Adrenal gland (tissue), 12 donors: ENCODE measurements around the gene DUSP14. TPM values are rescaled to one million over a fixed set of nuclear protein-coding genes. Genes with fewer than 3 reads are reported as not detected.

Experiments used
- DNase-seq, 7 donors: peaks; one replicate each; pipeline ENCODE4 v3.0.0-alpha.2; 2019 to 2020
- H3K27ac ChIP-seq, 5 donors: fragments of 200-600 bp; sonication (generic) in 4 of 5; 1 replicate in 3 of 5; 2 replicates in 2 of 5; pipeline versions ENCODE4 v1.5.1 to v1.8.0; 2016 to 2020; ENCODE audit warnings: mild to moderate bottlenecking in 1 of 5
- H3K27me3 ChIP-seq: fragments of 200-600 bp; 2 replicates; pipeline ENCODE4 v1.8.0; 2021
- H3K36me3 ChIP-seq, 2 donors: fragments of 200-600 bp; replicated peaks in 1 of 2; 1 replicate in 1 of 2; 2 replicates in 1 of 2; pipeline versions ENCODE4 v1.5.1 to v1.8.0; 2018 to 2022
- H3K4me1 ChIP-seq, 2 donors: fragments of 200-600 bp; replicated peaks in 1 of 2; 1 replicate in 1 of 2; 2 replicates in 1 of 2; pipeline versions ENCODE4 v1.5.1 to v1.8.0; 2018 to 2021
- H3K4me3 ChIP-seq, 4 donors: fragments of 200-600 bp; sonication (generic) in 3 of 4; one replicate each; pipeline ENCODE4 v1.5.1; 2016 to 2018
- H3K9me3 ChIP-seq, 3 donors: fragments of 200-600 bp; sonication (generic) in 1 of 3; replicated peaks in 1 of 3; 1 replicate in 2 of 3; 2 replicates in 1 of 3; pipeline versions ENCODE4 v1.5.1 to v1.8.0; 2016 to 2021
- CTCF ChIP-seq, 6 experiments: fragments of 450-650 bp in 4 of 6; fragments of 200-600 bp in 2 of 6; sonication (generic) in 1 of 6; IDR thresholded peaks; 1 replicate in 5 of 6; 2 replicates in 1 of 6; pipeline versions ENCODE4 v1.5.1 to v1.8.0; 2016 to 2021; ENCODE audit warnings: antibody characterized with exemption in 6 of 6, mild to moderate bottlenecking in 2 of 6, moderate library complexity in 1 of 6
- POLR2A ChIP-seq, 2 donors: fragments of 450-650 bp; IDR thresholded peaks; one replicate each; pipeline ENCODE4 v1.6.1; 2017; ENCODE audit warnings: antibody characterized with exemption in 2 of 2, mild to moderate bottlenecking in 2 of 2, moderate library complexity in 1 of 2
- WGBS, 4 donors: extraction: QIAGEN DNeasy Blood & Tissue Kit in 2 of 4; methylation state at CpG; one replicate each; pipeline versions ENCODE4 v1.1.5 to v1.1.7; 2013 to 2017; 5-methylcytosine and 5-hydroxymethylcytosine counted together
- intact Hi-C, 2 donors: fragments of 100-400 bp; cut with DNase I; formaldehyde crosslinking; loops; one replicate each; pipeline versions ENCODE4 v1.14.1 to v1.15.0; 2022 to 2023
- polyA plus RNA-seq, 3 donors: library from polyadenylated mRNA; stranded (reverse); fragments of 200-250 nt in 2 of 3; fragments of 350-450 nt in 1 of 3; fragmentation: Illumina TruSeq in 1 of 3; extraction: RNeasy Lipid Tissue Mini Kit (QIAGEN cat#74804) in 1 of 3; gene quantifications; one replicate each; pipeline ENCODE4 v1.2.3, GENCODE V29; 2013 to 2014
- total RNA-seq, 9 donors: library from RNA; depleted of rRNA in 4 of 9; stranded (reverse); fragments of >200 nt in 4 of 9; fragments of 120-200 nt in 1 of 9; fragmentation: NEBNext Ultra II Directional in 1 of 9; extraction: Animal tissue kit (Norgen Biotek cat#: 25700) in 1 of 9; gene quantifications; one replicate each; pipeline versions ENCODE4 v1.1.0 to v1.2.4, GENCODE V29; 2013 to 2023
- donor health status: healthy with polysubstance abuse.
- donor health status: Bipolar disorder and iron deficiency.
- donor health status: DM: yes; HTN: yes; CAD: no.
- donor health status: DM: no; HTN: no; CAD: no.
- donor health status: DM: no; HTN: no; CAD: no.
- donor health status: DM: yes; HTN: yes; CAD: no.

DUSP14 gene
- total and polyA plus RNA-seq, 12 donors = 7.2 to 66.2 (median 22.4) TPM

DNA sequence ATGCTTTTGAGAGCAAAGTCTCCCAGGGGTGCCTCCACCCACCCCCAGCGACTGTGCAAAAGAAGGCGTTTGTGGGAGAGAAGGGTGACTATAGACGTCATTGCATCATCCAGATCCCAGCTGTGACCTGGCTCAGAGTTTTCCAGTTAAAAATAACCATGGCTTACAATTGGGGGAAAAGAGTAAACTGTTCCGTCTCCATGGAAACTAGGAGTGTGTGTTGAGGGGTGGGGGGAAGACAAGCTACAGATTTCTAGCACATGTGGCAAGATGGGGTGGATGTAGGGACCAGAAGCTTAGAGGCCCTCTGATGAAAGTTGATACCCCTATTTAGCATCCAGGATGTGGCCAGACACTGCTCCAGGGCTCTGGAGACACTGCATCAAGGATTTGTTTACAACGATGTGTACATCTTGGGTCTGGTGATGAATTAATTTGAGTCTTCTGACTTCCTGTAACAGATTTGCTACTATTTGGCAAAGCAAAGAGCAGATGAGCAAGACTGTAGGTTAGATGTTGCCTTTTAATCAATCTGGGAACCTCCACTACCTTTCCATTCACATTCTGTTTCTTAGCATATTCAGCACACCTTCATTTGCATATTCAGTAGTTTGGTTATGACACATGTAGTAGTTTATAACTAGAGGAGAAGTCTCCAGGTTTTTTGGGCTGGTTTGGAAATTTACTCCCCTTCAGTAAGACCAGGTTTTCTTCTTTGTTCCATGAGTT lies 6.2 kb upstream of the DUSP14 start:
- Histone ChIP-seq H3K27me3 (no peaks in the 10 kb centered on the region), H3K4me3 (no peak overlapping the region), H3K27ac (peak overlapping the region in 1 of 5 donors; percentile 1), H3K36me3 (peaks cover 0 to 1% of the 10 kb centered on the region in 2 donors), H3K9me3 (no peaks in the 10 kb centered on the region), H3K4me1 (peaks cover 6 to 10% of the 10 kb centered on the region in 2 donors)
- WGBS, 4 donors = 63 to 74% (median 68%) methylated on average over 5 of the region's 5 CpGs
- TF ChIP-seq POLR2A (IDR thresholded peaks at IDR 0.05) = no peak
- TF ChIP-seq CTCF (IDR thresholded peaks at IDR 0.05) = no peak
- intact Hi-C loops = no loop called here
- DNase-seq = peak in 1 of 7 donors; percentile 52

DNA sequence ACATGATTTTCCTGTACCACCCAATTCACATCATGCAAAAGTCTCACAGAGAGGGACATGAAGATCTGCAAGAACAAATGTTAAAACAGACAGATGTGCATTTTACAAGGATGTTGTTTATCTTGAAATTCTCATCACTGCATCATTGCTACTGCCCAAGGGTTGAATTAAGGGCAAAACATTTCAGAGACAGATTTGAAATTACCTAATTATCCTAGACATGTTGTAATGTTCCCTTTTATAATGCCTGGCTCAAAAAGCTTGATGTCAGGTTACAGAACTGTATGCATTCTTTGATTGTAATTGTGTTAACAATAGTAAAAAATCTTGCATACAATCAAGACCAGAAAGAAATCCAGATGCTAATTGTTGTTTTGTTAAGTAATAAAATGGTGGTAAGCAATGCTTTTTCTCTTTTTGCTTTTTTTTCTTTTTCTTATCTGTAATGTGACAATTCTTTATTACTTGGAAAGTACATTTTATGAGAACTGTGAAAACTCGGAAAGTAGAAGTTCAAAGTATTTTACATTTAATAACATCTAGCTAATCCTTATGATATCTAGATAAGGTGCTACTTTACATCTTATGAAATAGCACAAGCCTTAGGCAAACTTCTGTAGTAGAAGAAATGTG lies 3.6 kb upstream of the DUSP14 start:
- WGBS, 4 donors = 67 to 88% (median 74%) methylated on average over 1 of the region's 1 CpG

GRCh38 chr17:37488009-37488604 lies 1.6 kb upstream of the DUSP14 start:
- intact Hi-C loops = no loop called here
- 21 to 31% (median 23%) methylated on average over 7 of the region's 7 CpGs for WGBS, 4 donors
- peak in 6 of 7 donors; percentile 28 to 62 (median 50) for DNase-seq
- Histone ChIP-seq H3K9me3 (no peaks in the 10 kb centered on the region), H3K4me1 (peaks cover 31 to 44% of the 10 kb centered on the region in 2 donors), H3K4me3 (peak overlapping the region in 2 of 4 donors; percentile 80 to 92), H3K27me3 (no peaks in the 10 kb centered on the region), H3K36me3 (no peaks in the 10 kb centered on the region), H3K27ac (peak overlapping the region; percentile 68 to 93 (median 85))
- TF ChIP-seq CTCF (IDR thresholded peaks at IDR 0.05) (no peak), POLR2A (IDR thresholded peaks at IDR 0.05) (no peak)

More for the DNA sequence above, 3.6 kb upstream of the DUSP14 start:
- no peaks in the 10 kb centered on the region for H3K9me3 ChIP-seq
- no peak overlapping the region for H3K4me3 ChIP-seq
- H3K36me3 ChIP-seq = no peaks in the 10 kb centered on the region
- no peaks in the 10 kb centered on the region for H3K27me3 ChIP-seq
- no peak for DNase-seq
- H3K4me1 ChIP-seq = peaks cover 20 to 25% of the 10 kb centered on the region in 2 donors
- no peak for TF ChIP-seq CTCF (IDR thresholded peaks at IDR 0.05)
- no peak for TF ChIP-seq POLR2A (IDR thresholded peaks at IDR 0.05)
- intact Hi-C loops = no loop called here
- no peak overlapping the region for H3K27ac ChIP-seq

DNA sequence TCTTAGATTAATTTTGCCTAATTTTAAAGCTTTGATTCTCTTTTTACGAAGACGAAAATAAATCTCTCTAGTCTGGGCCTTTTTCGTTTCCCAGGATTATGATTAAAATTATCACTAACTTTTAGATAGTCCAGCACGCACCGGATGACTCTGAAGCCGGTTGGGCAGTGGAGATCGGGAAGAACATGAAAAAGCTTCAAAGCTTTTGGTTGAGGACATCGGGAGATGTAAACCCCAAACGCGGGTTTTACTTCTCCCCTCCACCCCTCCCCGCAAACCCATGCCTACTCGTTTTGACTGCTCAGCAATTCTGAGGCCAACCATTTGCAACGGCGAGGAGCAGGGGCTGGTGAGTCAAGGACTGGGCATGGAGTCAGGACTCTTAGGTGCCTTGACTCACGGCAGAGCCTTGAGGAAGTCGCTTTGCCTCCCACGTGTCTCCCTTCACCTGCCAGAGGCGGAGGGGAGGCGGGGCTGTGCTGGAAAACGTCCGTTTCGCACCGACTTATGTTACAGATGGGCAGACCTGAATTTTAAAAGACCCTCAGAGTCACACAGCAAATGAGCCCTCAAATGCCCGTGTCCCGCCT lies 989 bp upstream of the DUSP14 start:
- H3K27ac ChIP-seq = peak overlapping the region; percentile 68 to 93 (median 85)
- peak in 1 of 2 donors; percentile 59 for TF ChIP-seq POLR2A (IDR thresholded peaks at IDR 0.05)
- no peak for TF ChIP-seq CTCF (IDR thresholded peaks at IDR 0.05)
- H3K9me3 ChIP-seq = no peaks in the 10 kb centered on the region
- intact Hi-C loops = no loop called here
- no peaks in the 10 kb centered on the region for H3K36me3 ChIP-seq
- H3K4me1 ChIP-seq = peaks cover 31 to 50% of the 10 kb centered on the region in 2 donors
- DNase-seq = peak; percentile 79 to 95 (median 94)
- WGBS, 4 donors = 0 to 1% (median 1%) methylated on average over 15 to 25 of the region's 25 CpGs
- no peaks in the 10 kb centered on the region for H3K27me3 ChIP-seq
- peak overlapping the region in 3 of 4 donors; percentile 40 to 92 (median 80) for H3K4me3 ChIP-seq
